MCF 10A (cell line): ENCODE measurements around the gene TNIP2. TPM values are rescaled to one million over a fixed set of nuclear protein-coding genes. Genes with fewer than 3 reads are reported as not detected.

ENCODE experiments used
- BruUV-seq: library from RNA; stranded (reverse); fragments of 400-500 nt; replicated peaks from 2 replicates; lab custom pipeline; 2021; lab: Mats Ljungman, UMichigan
- CTCF ChIA-PET: fragments of 300-600 bp; sonication (Branson Sonifier 250); formaldehyde crosslinking; extraction: SDS; loops from one replicate; lab custom pipeline; 2021; ENCODE audit warnings: antibody characterized with exemption, inconsistent platforms; lab: Yijun Ruan, JAX
- POLR2A ChIA-PET: fragments of 300-600, 350-650 bp; sonication (Branson Sonifier 250); formaldehyde crosslinking; extraction: SDS; loops from one replicate; lab custom pipeline; 2020; ENCODE audit warnings: antibody characterized with exemption, inconsistent platforms; lab: Yijun Ruan, JAX
- DNase-seq: peaks from one replicate; pipeline ENCODE4 v3.0.0-alpha.2; 2018; ENCODE audit not compliant: unreplicated experiment
- H3K27ac Mint-ChIP-seq: one replicate; pipeline ENCODE4 v1.8.0; 2022; ENCODE audit warnings: mild to moderate bottlenecking, low read depth, mixed read lengths; ENCODE audit not compliant: unreplicated experiment
- H3K27me3 Mint-ChIP-seq: one replicate; pipeline ENCODE4 v1.8.0; 2022; ENCODE audit warnings: mixed read lengths; ENCODE audit not compliant: insufficient read depth, unreplicated experiment
- H3K36me3 Mint-ChIP-seq: one replicate; pipeline ENCODE4 v1.8.0; 2022; ENCODE audit warnings: mild to moderate bottlenecking, moderate library complexity, mixed read lengths; ENCODE audit not compliant: insufficient read depth, unreplicated experiment
- H3K4me1 Mint-ChIP-seq: one replicate; pipeline ENCODE4 v1.8.0; 2022; ENCODE audit warnings: mixed read lengths; ENCODE audit not compliant: insufficient read depth, unreplicated experiment
- H3K4me3 Mint-ChIP-seq: one replicate; pipeline ENCODE4 v1.8.0; 2022; ENCODE audit warnings: mild to moderate bottlenecking, moderate library complexity, mixed read lengths; ENCODE audit not compliant: unreplicated experiment
- H3K9me3 Mint-ChIP-seq: one replicate; pipeline ENCODE4 v1.8.0; 2022; ENCODE audit warnings: mixed read lengths; ENCODE audit not compliant: unreplicated experiment
- intact Hi-C: fragments of 100-400 bp; cut with micrococcal nuclease; formaldehyde crosslinking; loops from 2 replicates; pipeline ENCODE4 v1.14.1; 2022
- total RNA-seq: library from RNA; stranded (reverse); gene quantifications from 2 replicates; pipeline ENCODE4 v1.2.3, GENCODE V29; 2022
- TF ChIP-seq, protein P1 (sequence below): fragments of 200-600 bp; IDR thresholded peaks from one replicate; pipeline ENCODE4 v1.8.0; 2022; ENCODE audit warnings: antibody characterized with exemption, mild to moderate bottlenecking; ENCODE audit not compliant: unreplicated experiment

TNIP2 gene
- total RNA-seq, 1 experiment from 2014 or later: 46.1 TPM

DNA sequence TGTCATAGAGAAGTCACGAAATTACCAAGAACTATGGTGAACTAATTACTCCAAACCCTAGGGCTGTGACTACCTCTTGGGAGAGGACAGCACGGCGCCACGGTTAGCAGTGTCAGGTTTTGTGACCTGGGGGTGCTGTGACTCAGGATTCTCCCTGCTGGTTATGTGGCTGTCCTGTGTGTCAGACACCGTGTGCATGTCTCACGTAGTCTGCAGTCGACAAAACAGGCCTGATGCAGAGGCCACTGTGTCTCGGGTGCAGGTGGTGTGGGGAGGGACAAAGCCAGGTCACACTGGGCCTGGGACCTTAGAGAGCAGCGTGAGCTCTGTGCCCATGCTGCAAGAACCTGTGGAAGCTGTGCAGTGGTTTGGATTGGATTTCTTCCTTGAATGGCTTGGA, 34.1 kb downstream of the TNIP2 start:
- CTCF ChIA-PET: no interaction called here
- Mint-ChIP-seq H3K9me3 (no peaks in the 10 kb centered on the region), H3K27ac (no peak overlapping the region), H3K27me3 (no peaks in the 10 kb centered on the region), H3K4me1 (no peaks in the 10 kb centered on the region), H3K36me3 (peaks cover 80% of the 10 kb centered on the region), H3K4me3 (no peak overlapping the region)
- no peak for DNase-seq
- intact Hi-C loops: no loop called here
- no TSS peak for BruUV-seq
- POLR2A ChIA-PET: no interaction called here
- TF ChIP-seq, protein P1, sequence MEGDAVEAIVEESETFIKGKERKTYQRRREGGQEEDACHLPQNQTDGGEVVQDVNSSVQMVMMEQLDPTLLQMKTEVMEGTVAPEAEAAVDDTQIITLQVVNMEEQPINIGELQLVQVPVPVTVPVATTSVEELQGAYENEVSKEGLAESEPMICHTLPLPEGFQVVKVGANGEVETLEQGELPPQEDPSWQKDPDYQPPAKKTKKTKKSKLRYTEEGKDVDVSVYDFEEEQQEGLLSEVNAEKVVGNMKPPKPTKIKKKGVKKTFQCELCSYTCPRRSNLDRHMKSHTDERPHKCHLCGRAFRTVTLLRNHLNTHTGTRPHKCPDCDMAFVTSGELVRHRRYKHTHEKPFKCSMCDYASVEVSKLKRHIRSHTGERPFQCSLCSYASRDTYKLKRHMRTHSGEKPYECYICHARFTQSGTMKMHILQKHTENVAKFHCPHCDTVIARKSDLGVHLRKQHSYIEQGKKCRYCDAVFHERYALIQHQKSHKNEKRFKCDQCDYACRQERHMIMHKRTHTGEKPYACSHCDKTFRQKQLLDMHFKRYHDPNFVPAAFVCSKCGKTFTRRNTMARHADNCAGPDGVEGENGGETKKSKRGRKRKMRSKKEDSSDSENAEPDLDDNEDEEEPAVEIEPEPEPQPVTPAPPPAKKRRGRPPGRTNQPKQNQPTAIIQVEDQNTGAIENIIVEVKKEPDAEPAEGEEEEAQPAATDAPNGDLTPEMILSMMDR: no peak

DNA sequence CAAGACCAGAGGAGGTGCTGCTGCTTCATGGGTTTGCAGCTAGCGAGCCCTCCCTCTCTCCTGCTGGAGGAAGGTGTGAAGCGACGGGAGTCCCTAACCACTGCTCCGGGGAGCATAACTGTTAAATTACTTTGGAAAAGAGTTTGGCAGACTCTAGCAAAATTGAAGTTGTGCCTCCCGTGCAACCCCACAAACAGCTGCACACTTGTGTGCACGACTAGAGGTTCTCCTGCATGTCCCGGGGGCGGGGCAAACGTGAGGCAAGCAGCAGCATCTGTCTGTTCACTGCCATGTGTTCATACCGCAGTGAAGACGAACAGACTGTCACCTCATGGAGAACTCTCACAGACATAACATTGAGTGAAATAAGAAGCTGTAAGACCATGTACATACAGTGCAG, 34.5 kb downstream of the TNIP2 start:
- ChIA-PET POLR2A (interaction anchor here (0.9 kb wide), 1 partner anchor 9 kb away, joined by 3 read pairs; no protein-coding TSS in a partner anchor), CTCF (interaction anchor here (0.5 kb wide), 1 partner anchor 44 kb away, joined by 3 read pairs; no protein-coding TSS in a partner anchor)
- Mint-ChIP-seq H3K27me3 (no peaks in the 10 kb centered on the region), H3K36me3 (peaks cover 81% of the 10 kb centered on the region), H3K9me3 (no peaks in the 10 kb centered on the region), H3K4me1 (no peaks in the 10 kb centered on the region), H3K4me3 (no peak overlapping the region), H3K27ac (no peak overlapping the region)
- no peak for DNase-seq
- no TSS peak for BruUV-seq
- intact Hi-C loops: no loop called here
- TF ChIP-seq, protein P1: no peak

DNA sequence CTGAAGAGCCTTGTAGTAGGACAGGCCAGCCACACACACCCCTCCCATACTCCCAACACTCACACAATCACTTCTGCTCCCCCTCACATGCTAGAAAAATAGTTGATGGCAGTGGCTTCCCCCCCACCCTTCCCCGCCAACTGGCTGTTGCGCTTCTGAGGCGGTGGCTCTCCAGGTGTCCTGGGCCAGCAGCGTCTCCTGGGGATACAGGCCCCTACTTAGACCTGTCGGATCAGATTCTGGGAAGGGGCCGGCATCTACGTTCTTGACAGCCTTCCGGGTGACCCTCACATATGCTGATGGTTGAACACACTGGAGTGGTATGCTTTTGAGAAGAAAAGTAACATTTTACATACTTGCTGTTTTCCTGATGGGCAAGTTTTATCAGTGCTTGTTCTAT, 39.9 kb downstream of the TNIP2 start:
- DNase-seq: no peak
- BruUV-seq: no TSS peak
- intact Hi-C loops: no loop called here

DNA sequence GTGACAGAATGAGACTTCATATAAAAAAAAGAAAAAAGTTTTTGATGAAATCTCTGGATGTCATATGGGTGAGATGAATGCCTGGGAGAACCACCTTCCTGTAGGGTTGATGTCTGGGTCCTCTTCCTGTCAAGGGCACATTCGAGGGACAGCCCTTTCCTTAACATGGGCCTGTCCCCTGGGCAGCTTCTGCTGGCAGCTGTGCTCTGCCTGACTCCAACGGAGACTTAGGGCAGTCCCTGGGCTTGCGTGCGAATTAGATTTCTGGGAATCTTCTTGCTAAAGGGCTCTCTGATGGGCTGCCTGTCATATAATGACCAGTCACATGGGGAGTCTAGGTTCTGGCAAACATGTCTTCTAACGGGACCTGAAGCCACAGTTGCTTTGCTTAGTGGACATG, 40.7 kb downstream of the TNIP2 start:
- intact Hi-C loops: no loop called here
- H3K9me3 Mint-ChIP-seq: no peaks in the 10 kb centered on the region
- no TSS peak for BruUV-seq
- no peak overlapping the region for H3K4me3 Mint-ChIP-seq
- ChIA-PET CTCF (no interaction called here), POLR2A (no interaction called here)
- no peak for DNase-seq
- H3K4me1 Mint-ChIP-seq: no peaks in the 10 kb centered on the region
- H3K27ac Mint-ChIP-seq: no peak overlapping the region
- H3K36me3 Mint-ChIP-seq: peaks cover 86% of the 10 kb centered on the region
- no peaks in the 10 kb centered on the region for H3K27me3 Mint-ChIP-seq
- TF ChIP-seq, protein P1: no peak

More for the DNA sequence above, 39.9 kb downstream of the TNIP2 start:
- TF ChIP-seq, protein P1: no peak
- peaks cover 88% of the 10 kb centered on the region for H3K36me3 Mint-ChIP-seq
- no peaks in the 10 kb centered on the region for H3K4me1 Mint-ChIP-seq
- CTCF ChIA-PET: interaction anchor here (0.6 kb wide), 1 partner anchor 27 kb away, joined by 3 read pairs; no protein-coding TSS in a partner anchor
- H3K27me3 Mint-ChIP-seq: no peaks in the 10 kb centered on the region
- POLR2A ChIA-PET: no interaction called here
- no peaks in the 10 kb centered on the region for H3K9me3 Mint-ChIP-seq
- H3K27ac Mint-ChIP-seq: no peak overlapping the region
- H3K4me3 Mint-ChIP-seq: no peak overlapping the region
